ENCODE measurements around the gene KIAA0753. TPM values are rescaled to one million over a fixed set of nuclear protein-coding genes. Genes with fewer than 3 reads are reported as not detected.
A peak's percentile ranks its signal among the peaks of the same experiment; 100 is the strongest.

Gene KIAA0753
- total RNA-seq, 4 donors from 2014 or later, result 8.1 to 19.6 (median 13.8) TPM

DNA sequence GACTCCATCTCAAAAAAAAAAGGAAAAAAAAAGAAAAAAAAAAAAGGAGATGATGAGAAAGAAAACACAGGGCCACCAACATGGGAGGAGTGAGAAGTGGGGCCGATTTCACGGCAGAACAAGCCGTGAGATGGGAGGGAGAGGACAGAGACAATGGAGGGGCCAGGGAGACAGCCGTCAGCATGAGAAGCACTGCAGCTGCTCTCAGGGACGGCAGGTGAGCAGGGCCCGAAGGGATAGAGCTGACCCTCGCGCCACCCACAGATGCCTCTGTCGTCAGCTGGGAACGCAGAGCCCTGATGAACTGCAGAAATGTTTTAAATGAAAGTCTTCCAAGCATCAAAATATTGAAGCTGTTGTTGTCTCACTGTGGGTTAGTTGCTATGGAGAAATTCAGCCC is 104.5 kb downstream of the KIAA0753 start:
- intact Hi-C loops (cut with DNase I; ENCODE audit: low total_unique reads), result no loop called here
- H3K4me3 ChIP-seq (ENCODE audit: low read depth, poor library complexity, severe bottlenecking), result no peak overlapping the region
- 93 to 94% methylated on average over 10 of the region's 10 CpGs for WGBS, 2 donors
- DNase-seq (ENCODE audit: low spot score in 2 of 2), result peak in 1 of 2 donors; percentile 61
- TF ChIP-seq POLR2A (IDR thresholded peaks at IDR 0.05), result no peak
- TF ChIP-seq, protein P1, sequence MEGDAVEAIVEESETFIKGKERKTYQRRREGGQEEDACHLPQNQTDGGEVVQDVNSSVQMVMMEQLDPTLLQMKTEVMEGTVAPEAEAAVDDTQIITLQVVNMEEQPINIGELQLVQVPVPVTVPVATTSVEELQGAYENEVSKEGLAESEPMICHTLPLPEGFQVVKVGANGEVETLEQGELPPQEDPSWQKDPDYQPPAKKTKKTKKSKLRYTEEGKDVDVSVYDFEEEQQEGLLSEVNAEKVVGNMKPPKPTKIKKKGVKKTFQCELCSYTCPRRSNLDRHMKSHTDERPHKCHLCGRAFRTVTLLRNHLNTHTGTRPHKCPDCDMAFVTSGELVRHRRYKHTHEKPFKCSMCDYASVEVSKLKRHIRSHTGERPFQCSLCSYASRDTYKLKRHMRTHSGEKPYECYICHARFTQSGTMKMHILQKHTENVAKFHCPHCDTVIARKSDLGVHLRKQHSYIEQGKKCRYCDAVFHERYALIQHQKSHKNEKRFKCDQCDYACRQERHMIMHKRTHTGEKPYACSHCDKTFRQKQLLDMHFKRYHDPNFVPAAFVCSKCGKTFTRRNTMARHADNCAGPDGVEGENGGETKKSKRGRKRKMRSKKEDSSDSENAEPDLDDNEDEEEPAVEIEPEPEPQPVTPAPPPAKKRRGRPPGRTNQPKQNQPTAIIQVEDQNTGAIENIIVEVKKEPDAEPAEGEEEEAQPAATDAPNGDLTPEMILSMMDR (IDR thresholded peaks at IDR 0.05), result no peak

DNA sequence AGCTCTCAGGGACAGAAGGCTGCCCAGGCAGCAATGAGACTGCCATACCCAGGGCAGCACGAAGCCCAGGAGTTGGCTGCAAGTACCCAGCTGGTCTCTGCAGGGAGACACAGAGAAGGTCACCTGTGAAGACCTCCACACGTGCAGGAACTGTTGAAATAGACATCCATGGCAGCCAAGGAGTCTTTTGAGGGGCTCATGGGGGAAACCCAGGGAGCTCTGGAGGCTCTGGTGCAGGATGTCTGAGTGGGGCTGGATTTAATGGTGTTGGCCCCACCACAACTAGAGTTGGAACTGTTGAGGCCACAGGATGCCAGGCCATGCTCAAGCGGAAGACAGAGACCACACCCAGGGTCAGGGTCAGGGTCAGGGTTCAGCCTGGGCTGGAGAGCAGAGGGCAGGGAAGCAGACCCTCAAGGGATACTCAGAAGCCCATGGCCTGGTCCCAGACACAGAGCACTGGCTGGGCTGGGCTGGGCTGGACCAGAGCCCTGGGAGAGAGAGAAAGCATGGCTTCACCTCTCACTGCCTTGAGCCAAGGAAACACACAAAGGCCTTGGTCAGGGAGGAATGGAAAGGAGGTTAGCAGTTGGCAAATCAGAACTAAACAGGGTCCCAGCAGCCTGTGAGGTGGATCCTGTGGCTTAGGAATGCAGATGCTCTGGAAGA is 105.5 kb downstream of the KIAA0753 start:
- intact Hi-C loops (cut with DNase I; ENCODE audit: low total_unique reads), result no loop called here
- peak in 1 of 2 donors; percentile 76 for DNase-seq (ENCODE audit: low spot score in 2 of 2)
- TF ChIP-seq POLR2A (IDR thresholded peaks at IDR 0.05), result no peak
- TF ChIP-seq, protein P1 (IDR thresholded peaks at IDR 0.05), result no peak
- H3K4me3 ChIP-seq (ENCODE audit: low read depth, poor library complexity, severe bottlenecking), result no peak overlapping the region
- 64 to 81% methylated on average over 3 of the region's 3 CpGs for WGBS, 2 donors

DNA sequence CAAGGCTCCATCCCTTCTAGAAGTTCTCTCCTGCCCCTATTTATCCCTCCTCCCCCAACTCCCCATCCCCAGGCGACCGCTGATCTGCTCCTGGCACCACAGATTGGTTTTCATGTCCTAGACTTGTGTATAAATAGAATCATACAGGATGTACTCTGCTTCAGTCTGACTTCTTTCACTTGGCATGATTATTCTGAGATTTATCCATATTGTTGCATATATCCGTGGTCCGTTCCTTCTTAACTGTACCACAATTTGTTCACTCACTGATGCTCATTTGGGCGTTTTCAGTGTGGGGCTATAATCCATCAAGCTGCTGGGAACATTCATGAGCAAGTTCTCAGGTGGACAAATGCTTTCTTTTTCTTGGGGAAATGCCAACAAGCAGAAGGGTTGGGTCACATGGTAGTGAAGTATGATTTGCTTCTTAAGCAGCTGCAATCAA is 108.0 kb downstream of the KIAA0753 start:
- no peak overlapping the region for H3K4me3 ChIP-seq (ENCODE audit: low read depth, poor library complexity, severe bottlenecking)
- 59 to 71% methylated on average over 5 of the region's 5 CpGs for WGBS, 2 donors
- intact Hi-C loops (cut with DNase I; ENCODE audit: low total_unique reads), result no loop called here
- TF ChIP-seq POLR2A (IDR thresholded peaks at IDR 0.05), result no peak
- TF ChIP-seq, protein P1 (IDR thresholded peaks at IDR 0.05), result no peak
- no peak for DNase-seq (ENCODE audit: low spot score in 2 of 2)

DNA sequence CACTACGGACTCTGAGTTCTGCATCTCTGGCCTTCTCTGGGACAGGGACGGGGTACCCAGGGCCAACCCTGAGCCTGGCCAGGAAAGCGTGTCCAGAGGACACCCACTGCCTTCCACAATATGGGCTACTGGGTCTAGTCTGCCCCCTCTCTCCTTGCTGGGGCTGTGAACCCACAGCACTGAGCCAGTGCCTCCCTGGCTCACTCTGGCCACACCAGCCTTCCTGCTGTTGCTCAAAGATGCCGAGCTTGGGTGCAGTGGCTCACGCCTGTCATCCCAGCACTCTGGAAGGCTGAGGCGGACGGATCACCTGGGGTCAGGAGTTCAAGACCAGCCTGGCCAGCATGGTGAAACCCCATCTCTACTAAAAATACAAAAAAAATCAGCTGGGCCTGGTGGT is 108.9 kb downstream of the KIAA0753 start:
- DNase-seq (ENCODE audit: low spot score in 2 of 2), result no peak
- TF ChIP-seq, protein P1 (IDR thresholded peaks at IDR 0.05), result no peak
- TF ChIP-seq POLR2A (IDR thresholded peaks at IDR 0.05), result no peak
- intact Hi-C loops (cut with DNase I; ENCODE audit: low total_unique reads), result no loop called here
- H3K4me3 ChIP-seq (ENCODE audit: low read depth, poor library complexity, severe bottlenecking), result no peak overlapping the region
- 80 to 96% methylated on average over 7 of the region's 7 CpGs for WGBS, 2 donors

DNA sequence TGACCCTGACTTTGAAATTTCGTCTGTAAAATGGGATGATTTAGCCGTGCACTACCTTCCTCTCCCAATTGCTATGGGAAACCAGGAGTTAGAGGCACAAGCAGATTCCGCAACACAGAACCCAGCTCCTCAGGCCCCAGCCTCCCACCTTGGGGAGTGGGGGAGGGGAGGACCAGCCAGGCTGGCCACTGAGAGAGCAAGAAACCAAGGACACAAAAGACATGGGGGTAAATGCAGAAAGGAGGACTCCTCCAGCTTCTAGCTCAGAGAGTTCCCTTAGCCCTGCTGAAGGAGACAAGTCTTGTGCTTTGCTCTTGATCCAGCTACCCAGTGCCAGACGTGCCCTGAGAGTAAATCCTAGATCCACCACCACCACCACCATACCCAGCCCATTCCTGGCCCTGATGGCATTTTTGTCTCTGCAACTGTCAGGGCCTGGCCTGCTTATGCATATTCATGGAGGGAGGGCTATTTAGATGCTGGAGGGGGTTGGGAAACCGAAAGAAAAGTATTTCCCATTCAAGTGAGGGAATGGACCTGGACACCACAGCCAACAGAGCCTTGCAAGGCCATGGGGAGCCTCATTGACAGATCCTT is 110.1 kb downstream of the KIAA0753 start:
- DNase-seq (ENCODE audit: low spot score in 2 of 2), result no peak
- TF ChIP-seq, protein P1 (IDR thresholded peaks at IDR 0.05), result no peak
- no peak for TF ChIP-seq POLR2A (IDR thresholded peaks at IDR 0.05)
- H3K4me3 ChIP-seq (ENCODE audit: low read depth, poor library complexity, severe bottlenecking), result no peak overlapping the region
- 74 to 76% methylated on average over 5 of the region's 5 CpGs for WGBS, 2 donors
- intact Hi-C loops (cut with DNase I; ENCODE audit: low total_unique reads), result no loop called here

All from lower leg skin (tissue), 4 donors.